Neural progenitor cell (in vitro differentiated cells): ENCODE measurements around the gene PLEKHA6. TPM values are rescaled to one million over a fixed set of nuclear protein-coding genes. Genes with fewer than 3 reads are reported as not detected.

Experiments used
- DNase-seq: peaks from one replicate; pipeline ENCODE4 v3.0.0-alpha.2; 2016; ENCODE audit warnings: low spot score
- H2AFZ ChIP-seq: fragments of 200-600 bp; sonication (generic); replicated peaks from 2 replicates; pipeline ENCODE4 v1.6.1; 2016; ENCODE audit warnings: antibody characterized with exemption
- H3F3A ChIP-seq: fragments of 200-600 bp; sonication (generic); 2 replicates; pipeline ENCODE4 v1.6.1; 2016; ENCODE audit warnings: antibody characterized with exemption, low read depth
- H3K27ac ChIP-seq: fragments of 200-600 bp; sonication (generic); 2 replicates; pipeline ENCODE4 v1.5.1; 2016; ENCODE audit warnings: mild to moderate bottlenecking
- H3K27me3 ChIP-seq: fragments of 200-600 bp; sonication (generic); 2 replicates; pipeline ENCODE4 v1.6.1; 2016; ENCODE audit warnings: mild to moderate bottlenecking, moderate library complexity
- H3K36me3 ChIP-seq: fragments of 200-600 bp; sonication (generic); 2 replicates; pipeline ENCODE4 v1.5.1; 2016
- H3K4me1 ChIP-seq: fragments of 200-600 bp; sonication (generic); 2 replicates; pipeline ENCODE4 v1.6.1; 2016; ENCODE audit warnings: mixed run types
- H3K4me2 ChIP-seq: fragments of 200-600 bp; sonication (generic); 2 replicates; pipeline ENCODE4 v1.6.1; 2016
- H3K4me3 ChIP-seq: fragments of 200-600 bp; sonication (generic); 2 replicates; pipeline ENCODE4 v1.5.1; 2016
- H3K79me2 ChIP-seq: fragments of 200-600 bp; sonication (generic); 2 replicates; pipeline ENCODE4 v1.6.1; 2016; ENCODE audit warnings: low read depth
- H3K9ac ChIP-seq: fragments of 200-600 bp; sonication (generic); 2 replicates; pipeline ENCODE4 v1.6.1; 2016
- H3K9me3 ChIP-seq: fragments of 200-600 bp; sonication (generic); 2 replicates; pipeline ENCODE4 v1.5.1; 2016; ENCODE audit warnings: low read depth
- H4K20me1 ChIP-seq: fragments of 200-600 bp; sonication (generic); 2 replicates; pipeline ENCODE4 v1.6.1; 2016; ENCODE audit warnings: low read depth
- H3K27ac Mint-ChIP-seq: 3 replicates; pipeline ENCODE4 v1.8.0; 2021; ENCODE audit warnings: mixed read lengths
- H3K27me3 Mint-ChIP-seq: 2 replicates; pipeline ENCODE4 v1.8.0; 2022; ENCODE audit warnings: low read depth, mild to moderate bottlenecking, inconsistent platforms, moderate library complexity, mixed read lengths; ENCODE audit not compliant: insufficient read depth
- H3K36me3 Mint-ChIP-seq: 3 replicates; pipeline ENCODE4 v1.8.0; 2021; ENCODE audit warnings: mixed read lengths
- H3K4me1 Mint-ChIP-seq: 3 replicates; pipeline ENCODE4 v1.8.0; 2021; ENCODE audit warnings: mixed read lengths
- H3K4me3 Mint-ChIP-seq: 3 replicates; pipeline ENCODE4 v1.8.0; 2021; ENCODE audit warnings: mild to moderate bottlenecking, moderate library complexity, mixed read lengths
- H3K9me3 Mint-ChIP-seq: 3 replicates; pipeline ENCODE4 v1.8.0; 2020; ENCODE audit warnings: mixed read lengths
- CTCF ChIP-seq: fragments of 200-600 bp; sonication (generic); IDR thresholded peaks from 2 replicates; pipeline ENCODE4 v1.5.1; 2017; ENCODE audit warnings: antibody characterized with exemption, mild to moderate bottlenecking
- EZH2 ChIP-seq: fragments of 200-600 bp; sonication (generic); IDR thresholded peaks from 2 replicates; pipeline ENCODE4 v1.6.1; 2017; ENCODE audit warnings: antibody characterized with exemption, mild to moderate bottlenecking, moderate library complexity
- EZH2phosphoT487 ChIP-seq: fragments of 200-600 bp; sonication (generic); IDR thresholded peaks from 2 replicates; pipeline ENCODE4 v1.6.1; 2017; ENCODE audit warnings: antibody characterized with exemption
- total RNA-seq: library from RNA; depleted of rRNA; stranded (reverse); fragments of >200 nt; gene quantifications from 2 replicates; pipeline ENCODE4 v1.2.3, GENCODE V29; 2015; ENCODE audit warnings: low replicate concordance

The PLEKHA6 gene
- total RNA-seq, 1 donor from 2014 or later = 0.58 TPM

- Mint-ChIP-seq H3K4me3 (no peak overlapping the region), H3K36me3 (no peaks in the 10 kb centered on the region), H3K27me3 (peaks cover 2% of the 10 kb centered on the region), H3K27ac (no peak overlapping the region), H3K9me3 (no peaks in the 10 kb centered on the region), H3K4me1 (no peaks in the 10 kb centered on the region)
- no peaks in the 10 kb centered on the region for H3F3A ChIP-seq
- no peaks in the 10 kb centered on the region for H3K36me3 ChIP-seq
- H3K9ac ChIP-seq = no peak overlapping the region
- no peaks in the 10 kb centered on the region for H4K20me1 ChIP-seq
- no peak overlapping the region for H2AFZ ChIP-seq
- H3K27me3 ChIP-seq = peaks cover 35% of the 10 kb centered on the region
- DNase-seq = no peak
- no peaks in the 10 kb centered on the region for H3K79me2 ChIP-seq
- TF ChIP-seq EZH2phosphoT487 (no peak), EZH2 (no peak), CTCF (no peak)
- H3K4me3 ChIP-seq = no peak overlapping the region
- no peak overlapping the region for H3K27ac ChIP-seq
- H3K9me3 ChIP-seq = no peaks in the 10 kb centered on the region
- H3K4me1 ChIP-seq = no peaks in the 10 kb centered on the region
- H3K4me2 ChIP-seq = no peak overlapping the region
Observed at GRCh38 chr1:204391629-204392028, 31.9 kb upstream of the PLEKHA6 start.

DNA sequence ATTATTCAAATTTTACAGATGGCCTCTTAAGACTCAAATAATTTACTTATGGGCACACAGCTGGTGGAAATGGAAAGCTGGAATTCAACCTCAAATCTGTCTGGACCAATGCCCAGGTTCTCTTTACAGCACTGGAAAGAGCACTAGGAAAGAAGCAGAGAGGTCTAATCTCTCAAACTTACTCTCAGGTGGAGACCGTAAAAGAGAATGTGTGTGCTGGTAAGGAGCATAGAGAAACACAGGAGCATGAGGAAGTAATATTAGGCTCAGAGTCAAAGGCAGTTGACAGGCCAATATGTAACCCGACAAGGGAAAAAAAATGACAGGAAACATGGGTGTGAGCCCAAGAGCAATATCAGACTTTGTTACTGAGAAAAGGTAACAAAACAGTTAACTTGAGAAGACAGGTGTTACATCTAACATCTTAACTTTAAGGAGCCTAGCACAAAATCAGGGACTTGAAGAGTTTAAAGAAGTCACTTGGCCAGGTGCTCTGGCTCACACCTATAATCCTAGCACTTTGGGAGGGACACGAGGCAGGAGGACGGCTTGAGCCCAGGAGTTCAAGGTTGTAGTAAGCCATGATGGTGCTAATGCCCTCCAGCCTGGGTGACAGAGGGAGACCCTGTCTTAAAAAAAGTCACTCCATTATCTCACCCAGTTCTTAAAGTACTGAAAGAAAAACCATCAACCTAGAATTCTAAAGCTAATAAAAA, 31.2 kb upstream of the PLEKHA6 start:
- Histone ChIP-seq H3K27ac (no peak overlapping the region), H3K79me2 (no peaks in the 10 kb centered on the region), H3K4me3 (no peak overlapping the region), H3K9me3 (no peaks in the 10 kb centered on the region), H3K36me3 (no peaks in the 10 kb centered on the region), H3F3A (no peaks in the 10 kb centered on the region), H4K20me1 (no peaks in the 10 kb centered on the region), H3K9ac (no peak overlapping the region), H3K27me3 (peaks cover 43% of the 10 kb centered on the region), H3K4me1 (no peaks in the 10 kb centered on the region), H2AFZ (no peak overlapping the region), H3K4me2 (no peak overlapping the region)
- H3K36me3 Mint-ChIP-seq = no peaks in the 10 kb centered on the region
- no peaks in the 10 kb centered on the region for H3K9me3 Mint-ChIP-seq
- no peak overlapping the region for H3K4me3 Mint-ChIP-seq
- no peak for TF ChIP-seq CTCF
- H3K4me1 Mint-ChIP-seq = no peaks in the 10 kb centered on the region
- no peak overlapping the region for H3K27ac Mint-ChIP-seq
- no peak for DNase-seq
- H3K27me3 Mint-ChIP-seq = peaks cover 2% of the 10 kb centered on the region

- TF ChIP-seq EZH2phosphoT487 = no peak
- TF ChIP-seq CTCF = no peak
- no peak for TF ChIP-seq EZH2
- H3F3A ChIP-seq = no peaks in the 10 kb centered on the region
- no peak overlapping the region for H3K4me2 ChIP-seq
- no peaks in the 10 kb centered on the region for H3K36me3 Mint-ChIP-seq
- peaks cover 73% of the 10 kb centered on the region for H3K27me3 ChIP-seq
- no peak overlapping the region for H3K9ac ChIP-seq
- H3K4me1 ChIP-seq = no peaks in the 10 kb centered on the region
- H4K20me1 ChIP-seq = no peaks in the 10 kb centered on the region
- H3K4me3 Mint-ChIP-seq = no peak overlapping the region
- H3K27me3 Mint-ChIP-seq = peaks cover 3% of the 10 kb centered on the region
- H3K4me3 ChIP-seq = no peak overlapping the region
- no peak overlapping the region for H2AFZ ChIP-seq
- H3K36me3 ChIP-seq = no peaks in the 10 kb centered on the region
- no peak for DNase-seq
- no peak overlapping the region for H3K27ac Mint-ChIP-seq
- no peak overlapping the region for H3K27ac ChIP-seq
- H3K4me1 Mint-ChIP-seq = no peaks in the 10 kb centered on the region
- H3K79me2 ChIP-seq = no peaks in the 10 kb centered on the region
- no peaks in the 10 kb centered on the region for H3K9me3 ChIP-seq
- H3K9me3 Mint-ChIP-seq = no peaks in the 10 kb centered on the region
Observed at GRCh38 chr1:204385727-204386126, 26.0 kb upstream of the PLEKHA6 start.
